Spleen (tissue), 11 donors: ENCODE results near the gene IQSEC3. TPM values are rescaled to one million over a fixed set of nuclear protein-coding genes. Genes with fewer than 3 reads are reported as not detected.

Source experiments
- DNase-seq: peaks from one replicate; pipeline ENCODE4 v3.0.0-alpha.2; 2020
- H3K27ac ChIP-seq, 8 donors: fragments of 200-600 bp; sonication (generic) in 7 of 8; 1 replicate in 4 of 8; 2 replicates in 4 of 8; pipeline versions ENCODE4 v1.5.0 to v1.8.0; 2016 to 2021; ENCODE audit warnings: inconsistent platforms in 4 of 8, mild to moderate bottlenecking in 4 of 8, moderate library complexity in 1 of 8
- H3K27me3 ChIP-seq, 7 donors: fragments of 200-600 bp; sonication (generic) in 6 of 7; replicated peaks in 1 of 7; 1 replicate in 4 of 7; 2 replicates in 3 of 7; pipeline versions ENCODE4 v1.5.0 to v1.8.0; 2016 to 2021; ENCODE audit warnings: inconsistent platforms in 3 of 7, mild to moderate bottlenecking in 1 of 7
- H3K36me3 ChIP-seq, 6 donors: fragments of 200-600 bp; sonication (generic) in 5 of 6; 1 replicate in 4 of 6; 2 replicates in 2 of 6; pipeline versions ENCODE4 v1.5.0 to v1.8.0; 2016 to 2021; ENCODE audit warnings: inconsistent platforms in 2 of 6
- H3K4me1 ChIP-seq, 6 donors: fragments of 200-600 bp; sonication (generic) in 5 of 6; 1 replicate in 3 of 6; 2 replicates in 3 of 6; pipeline versions ENCODE4 v1.5.0 to v1.8.0; 2016 to 2021; ENCODE audit warnings: inconsistent platforms in 3 of 6
- H3K4me3 ChIP-seq, 8 donors: fragments of 200-600 bp; sonication (generic) in 7 of 8; 1 replicate in 4 of 8; 2 replicates in 4 of 8; pipeline versions ENCODE4 v1.5.0 to v1.8.0; 2016 to 2021; ENCODE audit warnings: inconsistent platforms in 4 of 8, mild to moderate bottlenecking in 4 of 8, moderate library complexity in 2 of 8
- H3K9me3 ChIP-seq, 8 donors: fragments of 200-600 bp; sonication (generic) in 7 of 8; 1 replicate in 4 of 8; 2 replicates in 4 of 8; pipeline versions ENCODE4 v1.5.0 to v1.8.0; 2016 to 2021; ENCODE audit warnings: inconsistent platforms in 4 of 8
- POLR2A ChIP-seq, 3 donors: fragments of 450-650 bp; IDR thresholded peaks; one replicate each; pipeline ENCODE4 v1.5.1; 2017; ENCODE audit warnings: antibody characterized with exemption in 3 of 3, mild to moderate bottlenecking in 1 of 3
- POLR2AphosphoS5 ChIP-seq, 3 donors: sonication (generic); formaldehyde crosslinking; IDR thresholded peaks; one replicate each; pipeline ENCODE4 v1.5.1; 2017; ENCODE audit warnings: antibody characterized with exemption in 3 of 3
- WGBS, 5 donors: extraction: QIAGEN DNeasy Blood & Tissue Kit in 3 of 5; methylation state at CpG; one replicate each; pipeline versions ENCODE4 v1.1.5 to v1.1.7; 2013 to 2018; 5-methylcytosine and 5-hydroxymethylcytosine counted together
- intact Hi-C: fragments of 100-400 bp; cut with DNase I; formaldehyde crosslinking; loops from one replicate; pipeline ENCODE4 v1.15.0; 2023; ENCODE audit warnings: low total_unique reads
- polyA plus RNA-seq, 3 donors: library from polyadenylated mRNA; stranded (reverse); fragments of 200-250 nt; gene quantifications; one replicate each; pipeline ENCODE4 v1.2.1, GENCODE V29; 2013
- total RNA-seq, 7 donors: library from RNA; depleted of rRNA in 3 of 7; stranded (reverse); fragments of >200 nt in 3 of 7; fragmentation: NEBNext Ultra II Directional in 4 of 7; extraction: Animal tissue kit (Norgen Biotek cat#: 25700) in 4 of 7; gene quantifications; one replicate each; pipeline versions ENCODE4 v1.1.0 to v1.2.1, GENCODE V29; 2016 to 2021
- TF ChIP-seq, protein P1 (sequence below), 11 experiments: fragments of 200-600 bp in 7 of 11; fragments of 450-650 bp in 4 of 11; sonication (generic) in 4 of 11; IDR thresholded peaks in 8 of 11; conservative IDR thresholded peaks in 3 of 11; 1 replicate in 7 of 11; 2 replicates in 4 of 11; pipeline versions ENCODE4 v1.4.0 to v1.8.0; 2016 to 2021; ENCODE audit warnings: antibody characterized with exemption in 11 of 11, inconsistent platforms in 4 of 11, mild to moderate bottlenecking in 1 of 11
- donor health status: healthy with polysubstance abuse.
- donor health status: DM: no; HTN: no; CAD: no; lungs with moderate emphysema.
- donor health status: DM: no; HTN: no; CAD: no.
- donor health status: Bipolar disorder and iron deficiency.
- donor health status: healthy.
- donor health status: DM: no; HTN: no; CAD: no.
- donor health status: DM: yes; HTN: yes; CAD: no.

The IQSEC3 gene
- total and polyA plus RNA-seq, 10 donors = 0.20 to 1.6 (median 0.52) TPM; not detected in 1

DNA sequence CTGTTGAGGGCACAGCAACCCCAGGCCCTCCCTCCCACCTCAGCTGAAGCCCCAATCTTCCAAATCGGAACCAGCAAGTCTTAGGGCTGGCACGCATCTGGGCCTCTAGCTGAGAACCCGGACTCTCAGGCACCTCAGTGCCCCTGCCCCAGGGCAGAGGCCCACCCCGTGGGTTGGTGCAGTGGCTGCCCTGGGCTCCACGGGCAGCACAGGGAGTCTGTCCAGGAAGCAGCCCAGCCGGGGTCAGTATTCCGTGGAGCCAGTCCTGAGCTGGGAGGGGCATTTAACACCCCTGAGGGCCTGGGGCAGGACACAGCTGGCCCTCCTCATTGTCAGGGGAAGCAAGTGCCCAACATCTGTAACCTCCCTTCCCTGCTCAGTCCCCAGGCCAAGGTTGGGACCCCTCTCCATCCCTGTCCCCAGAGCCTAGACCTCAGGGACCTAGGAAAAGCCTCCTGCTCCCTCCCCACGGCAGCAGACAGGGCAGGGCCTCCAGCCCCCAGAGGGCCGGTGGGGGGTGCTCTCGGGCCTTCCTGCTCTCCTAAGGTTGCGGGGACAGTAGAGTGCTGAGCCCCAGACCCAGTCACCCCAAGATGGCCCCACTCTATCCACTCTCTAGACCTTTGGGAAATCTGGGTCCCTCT lies 110.9 kb downstream of the IQSEC3 start:
- 68 to 85% (median 74%) methylated on average over 9 to 11 of the region's 11 CpGs for WGBS, 5 donors

DNA sequence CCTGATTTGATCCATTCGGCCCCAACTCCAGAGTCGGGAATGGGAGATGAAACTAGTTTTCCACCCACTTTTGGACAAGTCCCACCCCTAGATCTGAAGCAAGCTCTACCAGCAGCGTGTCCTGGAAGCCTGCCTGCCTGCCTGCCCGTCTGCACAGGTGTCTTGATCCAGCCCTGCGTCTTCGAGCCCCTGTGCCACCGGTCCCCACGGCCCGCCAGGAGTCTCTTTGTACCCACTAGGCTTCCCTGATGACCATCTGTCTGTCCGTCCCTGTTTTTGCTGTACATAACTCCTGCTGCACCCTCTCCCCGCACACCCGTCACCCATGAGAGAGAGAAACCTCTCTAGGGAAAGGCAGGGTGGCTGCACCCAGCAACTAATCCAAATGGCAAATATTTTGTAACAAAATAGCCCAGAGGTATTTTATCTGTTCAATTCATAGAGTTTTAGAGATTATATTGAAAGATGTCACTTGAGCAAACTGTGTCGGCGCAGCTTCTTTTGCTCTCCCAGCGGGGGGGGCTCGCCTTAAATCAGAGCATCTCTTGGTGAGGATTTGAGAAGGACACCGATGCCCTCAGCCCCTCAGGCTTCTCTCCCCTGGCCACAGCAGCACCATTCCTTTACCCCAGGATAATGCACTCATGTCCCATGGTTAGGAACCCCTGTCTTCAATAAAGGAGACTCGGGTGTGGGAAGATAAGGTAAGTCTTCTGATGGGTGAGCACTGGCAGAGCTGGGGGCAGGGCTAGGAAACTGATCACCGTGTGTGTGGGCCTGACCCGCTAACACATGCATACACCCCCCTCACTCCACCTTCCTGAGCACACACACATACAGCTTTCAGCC lies 111.6 kb downstream of the IQSEC3 start:
- DNase-seq = no peak
- H3K9me3 ChIP-seq = no peaks in the 10 kb centered on the region
- H3K4me3 ChIP-seq = no peak overlapping the region
- no peaks in the 10 kb centered on the region for H3K36me3 ChIP-seq
- H3K4me1 ChIP-seq = peaks cover 0 to 24% (median 8%) of the 10 kb centered on the region in 6 donors
- intact Hi-C loops = no loop called here
- H3K27me3 ChIP-seq = peaks cover 0 to 74% (median 3%) of the 10 kb centered on the region in 7 donors
- TF ChIP-seq POLR2A (IDR thresholded peaks at IDR 0.05) (no peak), POLR2AphosphoS5 (IDR thresholded peaks at IDR 0.05) (no peak)
- TF ChIP-seq, protein P1, sequence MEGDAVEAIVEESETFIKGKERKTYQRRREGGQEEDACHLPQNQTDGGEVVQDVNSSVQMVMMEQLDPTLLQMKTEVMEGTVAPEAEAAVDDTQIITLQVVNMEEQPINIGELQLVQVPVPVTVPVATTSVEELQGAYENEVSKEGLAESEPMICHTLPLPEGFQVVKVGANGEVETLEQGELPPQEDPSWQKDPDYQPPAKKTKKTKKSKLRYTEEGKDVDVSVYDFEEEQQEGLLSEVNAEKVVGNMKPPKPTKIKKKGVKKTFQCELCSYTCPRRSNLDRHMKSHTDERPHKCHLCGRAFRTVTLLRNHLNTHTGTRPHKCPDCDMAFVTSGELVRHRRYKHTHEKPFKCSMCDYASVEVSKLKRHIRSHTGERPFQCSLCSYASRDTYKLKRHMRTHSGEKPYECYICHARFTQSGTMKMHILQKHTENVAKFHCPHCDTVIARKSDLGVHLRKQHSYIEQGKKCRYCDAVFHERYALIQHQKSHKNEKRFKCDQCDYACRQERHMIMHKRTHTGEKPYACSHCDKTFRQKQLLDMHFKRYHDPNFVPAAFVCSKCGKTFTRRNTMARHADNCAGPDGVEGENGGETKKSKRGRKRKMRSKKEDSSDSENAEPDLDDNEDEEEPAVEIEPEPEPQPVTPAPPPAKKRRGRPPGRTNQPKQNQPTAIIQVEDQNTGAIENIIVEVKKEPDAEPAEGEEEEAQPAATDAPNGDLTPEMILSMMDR (IDR thresholded peaks at IDR 0.05 in 8 of 11, conservative IDR thresholded peaks at IDR 0.05 in 3 of 11) = no peak
- 86 to 89% (median 88%) methylated on average over 20 of the region's 20 CpGs for WGBS, 5 donors
- H3K27ac ChIP-seq = no peak overlapping the region

More for the DNA sequence above, 110.9 kb downstream of the IQSEC3 start:
- no peak overlapping the region for H3K4me3 ChIP-seq
- intact Hi-C loops = no loop called here
- H3K36me3 ChIP-seq = no peaks in the 10 kb centered on the region
- H3K27ac ChIP-seq = no peak overlapping the region
- TF ChIP-seq POLR2A (IDR thresholded peaks at IDR 0.05) = no peak
- H3K27me3 ChIP-seq = peaks cover 0 to 79% (median 3%) of the 10 kb centered on the region in 7 donors
- no peak for DNase-seq
- no peaks in the 10 kb centered on the region for H3K9me3 ChIP-seq
- H3K4me1 ChIP-seq = peaks cover 0 to 31% (median 8%) of the 10 kb centered on the region in 6 donors

DNA sequence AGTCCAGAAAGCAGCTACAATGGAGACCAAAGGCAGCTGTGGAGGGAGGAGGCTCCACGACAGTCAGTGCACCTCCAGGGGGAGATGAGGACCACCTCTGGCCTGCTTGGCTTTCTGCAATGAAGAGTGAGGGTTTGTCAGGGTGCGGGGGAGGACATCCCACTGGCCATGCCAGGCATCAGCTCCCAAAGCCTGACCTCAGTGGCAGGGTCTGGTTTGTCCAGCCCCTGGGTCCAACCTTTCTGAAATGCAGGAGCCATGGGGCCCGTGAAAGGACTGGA lies 112.2 kb downstream of the IQSEC3 start:
- Histone ChIP-seq H3K9me3 (no peaks in the 10 kb centered on the region), H3K27ac (no peak overlapping the region), H3K36me3 (no peaks in the 10 kb centered on the region), H3K4me3 (no peak overlapping the region), H3K4me1 (peaks cover 0 to 23% (median 8%) of the 10 kb centered on the region in 6 donors), H3K27me3 (peaks cover 0 to 68% (median 3%) of the 10 kb centered on the region in 7 donors)
- DNase-seq = no peak
- intact Hi-C loops = no loop called here
- WGBS, 5 donors = 63 to 84% (median 79%) methylated on average over 2 to 3 of the region's 3 CpGs
- no peak for TF ChIP-seq POLR2A (IDR thresholded peaks at IDR 0.05)
- TF ChIP-seq, protein P1 (IDR thresholded peaks at IDR 0.05 in 8 of 11, conservative IDR thresholded peaks at IDR 0.05 in 3 of 11) = no peak
- no peak for TF ChIP-seq POLR2AphosphoS5 (IDR thresholded peaks at IDR 0.05)

DNA sequence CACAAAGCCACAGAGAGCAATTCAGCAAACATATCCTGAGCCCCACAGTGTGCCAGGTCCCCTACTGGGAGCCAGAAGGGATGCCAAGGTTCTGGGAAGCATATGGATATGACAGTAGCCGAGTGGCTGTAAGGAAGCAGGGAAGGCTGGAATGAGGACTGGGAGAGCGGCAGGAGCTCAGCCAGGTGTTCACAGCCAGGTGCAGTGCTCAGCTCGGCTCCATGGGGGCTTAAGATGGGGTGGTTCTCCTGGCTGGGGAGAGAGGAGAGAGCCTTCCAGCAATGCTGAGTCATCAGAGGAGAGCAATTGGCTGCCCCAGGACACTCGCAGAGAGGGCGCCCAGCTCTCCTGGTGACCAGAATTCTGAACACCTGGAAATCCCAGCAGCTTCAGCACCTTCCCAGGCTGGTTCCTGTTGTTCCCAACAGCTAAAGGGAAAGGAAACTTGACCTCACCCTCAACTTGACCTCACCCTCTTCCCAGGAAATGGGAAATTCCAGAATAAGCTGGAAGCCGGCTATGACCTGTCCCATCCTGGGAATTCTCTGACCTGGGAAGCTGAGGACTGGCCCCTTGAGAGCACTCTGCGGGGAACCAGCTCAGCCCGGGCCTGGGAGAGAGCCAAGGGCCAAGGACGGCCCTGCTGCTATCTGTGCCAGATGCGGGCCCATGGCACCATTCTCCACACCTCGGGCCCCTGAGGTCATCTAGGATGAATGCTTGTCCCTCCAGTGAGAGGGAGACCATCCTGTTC lies 112.7 kb downstream of the IQSEC3 start:
- intact Hi-C loops = no loop called here
- Histone ChIP-seq H3K9me3 (no peaks in the 10 kb centered on the region), H3K27me3 (peaks cover 0 to 63% (median 3%) of the 10 kb centered on the region in 7 donors), H3K4me1 (peaks cover 0 to 23% (median 8%) of the 10 kb centered on the region in 6 donors), H3K36me3 (no peaks in the 10 kb centered on the region), H3K27ac (no peak overlapping the region), H3K4me3 (no peak overlapping the region)
- DNase-seq = no peak
- TF ChIP-seq POLR2AphosphoS5 (IDR thresholded peaks at IDR 0.05) (no peak), POLR2A (IDR thresholded peaks at IDR 0.05) (no peak)
- TF ChIP-seq, protein P1 (IDR thresholded peaks at IDR 0.05 in 8 of 11, conservative IDR thresholded peaks at IDR 0.05 in 3 of 11) = no peak
- WGBS, 5 donors = 62 to 75% (median 72%) methylated on average over 6 to 11 of the region's 11 CpGs
